HepG2 (cell line): Measurements from ENCODE around the gene TTC31. TPM values are rescaled to one million over a fixed set of nuclear protein-coding genes. Genes with fewer than 3 reads are reported as not detected.

ENCODE experiments used
- ADNP ChIP-seq: sonication (generic); formaldehyde crosslinking; IDR thresholded peaks from 2 replicates; pipeline ENCODE4 v1.4.0; 2020; ENCODE audit warnings: missing genetic modification reagents
- ASH2L ChIP-seq: fragments of 300-600, 200-600 bp; sonication (generic); IDR thresholded peaks from 2 replicates; pipeline ENCODE4 v1.7.0; 2017; ENCODE audit warnings: low read depth, mild to moderate bottlenecking, moderate library complexity, mixed read lengths, low read length; ENCODE audit not compliant: insufficient read length
- BCL6 ChIP-seq: IDR thresholded peaks from 2 replicates; pipeline ENCODE4 v1.6.1; 2016; ENCODE audit warnings: missing genetic modification reagents, missing compliant biosample characterization
- CCAR2 ChIP-seq: fragments of 200-400 bp; formaldehyde crosslinking; optimal IDR thresholded peaks from 2 replicates; pipeline ENCODE3; 2018; ENCODE audit warnings: low read depth, mild to moderate bottlenecking, low read length, moderate library complexity
- CENPX ChIP-seq: sonication (generic); formaldehyde crosslinking; IDR thresholded peaks from 2 replicates; pipeline ENCODE4 v1.9.0; 2021; ENCODE audit warnings: mild to moderate bottlenecking, missing genetic modification reagents, moderate library complexity
- CREB1 ChIP-seq, 2 experiments: fragments of 450-650 bp in 1 of 2; IDR thresholded peaks; 2 replicates each; pipeline ENCODE4 v1.6.1; 2016 to 2017; ENCODE audit warnings: control low read depth in 1 of 2, mild to moderate bottlenecking in 1 of 2, missing compliant biosample characterization in 1 of 2, missing genetic modification characterization in 1 of 2
- CREB3 ChIP-seq: sonication (generic); formaldehyde crosslinking; IDR thresholded peaks from 2 replicates; pipeline ENCODE4 v1.5.0; 2020; ENCODE audit warnings: missing genetic modification reagents
- CTCF ChIP-seq: sonication (generic); formaldehyde crosslinking; IDR thresholded peaks from 2 replicates; pipeline ENCODE4 v1.5.0; 2020; ENCODE audit warnings: mild to moderate bottlenecking, missing genetic modification reagents, moderate library complexity
- IRF1 ChIP-seq: sonication (generic); formaldehyde crosslinking; IDR thresholded peaks from 2 replicates; pipeline ENCODE4 v1.4.0; 2020; ENCODE audit warnings: low read depth, mild to moderate bottlenecking, missing genetic modification reagents
- IRF9 ChIP-seq: sonication (generic); formaldehyde crosslinking; IDR thresholded peaks from 2 replicates; pipeline ENCODE4 v1.8.0; 2022; ENCODE audit warnings: missing genetic modification reagents, mild to moderate bottlenecking, borderline replicate concordance
- KDM5B ChIP-seq: sonication (generic); formaldehyde crosslinking; IDR thresholded peaks from 2 replicates; pipeline ENCODE4 v1.4.0; 2020; ENCODE audit warnings: missing genetic modification reagents, mild to moderate bottlenecking, borderline replicate concordance
- MTF2 ChIP-seq: sonication (generic); formaldehyde crosslinking; IDR thresholded peaks from 2 replicates; pipeline ENCODE4 v1.5.0; 2020; ENCODE audit warnings: missing genetic modification reagents, borderline replicate concordance
- PAX8 ChIP-seq: sonication (generic); formaldehyde crosslinking; IDR thresholded peaks from 2 replicates; pipeline ENCODE4 v1.8.0; 2022; ENCODE audit warnings: mild to moderate bottlenecking, missing genetic modification reagents, borderline replicate concordance
- POGZ ChIP-seq: sonication (generic); formaldehyde crosslinking; IDR thresholded peaks from 2 replicates; pipeline ENCODE4 v1.4.0; 2020; ENCODE audit warnings: mild to moderate bottlenecking, missing genetic modification reagents
- SMARCE1 ChIP-seq: fragments of 450-650 bp; IDR thresholded peaks from 2 replicates; pipeline ENCODE4 v1.6.1; 2017; ENCODE audit warnings: borderline replicate concordance
- ZFX ChIP-seq: sonication (generic); formaldehyde crosslinking; IDR thresholded peaks from 2 replicates; pipeline ENCODE4 v1.4.0; 2020; ENCODE audit warnings: mild to moderate bottlenecking, low read depth, missing genetic modification reagents, moderate library complexity
- ZNF12 ChIP-seq: sonication (generic); formaldehyde crosslinking; IDR thresholded peaks from 2 replicates; pipeline ENCODE4 v1.5.0; 2020; ENCODE audit warnings: missing genetic modification reagents
- ZNF3 ChIP-seq: IDR thresholded peaks from 2 replicates; pipeline ENCODE4 v1.7.0; 2017; ENCODE audit warnings: inconsistent platforms
- ZNF350 ChIP-seq: sonication (generic); formaldehyde crosslinking; IDR thresholded peaks from 2 replicates; pipeline ENCODE4 v1.4.0; 2020; ENCODE audit warnings: mild to moderate bottlenecking, low read depth, missing genetic modification reagents, borderline replicate concordance
- ZNF44 ChIP-seq: sonication (generic); formaldehyde crosslinking; IDR thresholded peaks from 2 replicates; pipeline ENCODE4 v1.5.1; 2020; ENCODE audit warnings: mild to moderate bottlenecking, missing genetic modification reagents
- ZNF670 ChIP-seq: sonication (generic); formaldehyde crosslinking; IDR thresholded peaks from 2 replicates; pipeline ENCODE4 v1.8.0; 2022; ENCODE audit warnings: mild to moderate bottlenecking, missing genetic modification reagents, borderline replicate concordance
- ZNF704 ChIP-seq: sonication (generic); formaldehyde crosslinking; IDR thresholded peaks from 2 replicates; pipeline ENCODE4 v1.8.1; 2023; ENCODE audit warnings: mild to moderate bottlenecking, inconsistent platforms, moderate library complexity, missing genetic modification reagents, borderline replicate concordance
- ZNF850 ChIP-seq: sonication (generic); formaldehyde crosslinking; conservative IDR thresholded peaks from 2 replicates; pipeline ENCODE4 v1.9.0; 2021; ENCODE audit warnings: mild to moderate bottlenecking, missing genetic modification reagents
- polyA plus RNA-seq, 8 experiments: library from polyadenylated mRNA; depleted of rRNA in 3 of 8; stranded (reverse) in 7 of 8; unstranded in 1 of 8; fragments of >200 nt; fragmentation: Illumina TruSeq in 4 of 8; extraction: Trizol in 4 of 8; gene quantifications; 2 replicates each; pipeline versions ENCODE4 v1.2.1 to v1.2.3, GENCODE V29; 2011 to 2016; ENCODE audit warnings: low read depth in 4 of 8, missing spikeins in 1 of 8, mixed read lengths in 1 of 8; ENCODE audit not compliant: insufficient read depth in 1 of 8
- total RNA-seq, 5 experiments: library from RNA; depleted of rRNA; stranded (reverse); fragments of >200 nt; fragmentation: Illumina TruSeq; extraction: Trizol; gene quantifications; 2 replicates each; pipeline ENCODE4 v1.2.3, GENCODE V29; 2016; ENCODE audit warnings: low read depth in 1 of 5

Gene TTC31
- total and polyA plus RNA-seq, 2 of the 13 experiments (the other 11 are each of a cell fraction or from before 2014, with no cell fraction given), result 28.3 to 39.5 TPM

DNA sequence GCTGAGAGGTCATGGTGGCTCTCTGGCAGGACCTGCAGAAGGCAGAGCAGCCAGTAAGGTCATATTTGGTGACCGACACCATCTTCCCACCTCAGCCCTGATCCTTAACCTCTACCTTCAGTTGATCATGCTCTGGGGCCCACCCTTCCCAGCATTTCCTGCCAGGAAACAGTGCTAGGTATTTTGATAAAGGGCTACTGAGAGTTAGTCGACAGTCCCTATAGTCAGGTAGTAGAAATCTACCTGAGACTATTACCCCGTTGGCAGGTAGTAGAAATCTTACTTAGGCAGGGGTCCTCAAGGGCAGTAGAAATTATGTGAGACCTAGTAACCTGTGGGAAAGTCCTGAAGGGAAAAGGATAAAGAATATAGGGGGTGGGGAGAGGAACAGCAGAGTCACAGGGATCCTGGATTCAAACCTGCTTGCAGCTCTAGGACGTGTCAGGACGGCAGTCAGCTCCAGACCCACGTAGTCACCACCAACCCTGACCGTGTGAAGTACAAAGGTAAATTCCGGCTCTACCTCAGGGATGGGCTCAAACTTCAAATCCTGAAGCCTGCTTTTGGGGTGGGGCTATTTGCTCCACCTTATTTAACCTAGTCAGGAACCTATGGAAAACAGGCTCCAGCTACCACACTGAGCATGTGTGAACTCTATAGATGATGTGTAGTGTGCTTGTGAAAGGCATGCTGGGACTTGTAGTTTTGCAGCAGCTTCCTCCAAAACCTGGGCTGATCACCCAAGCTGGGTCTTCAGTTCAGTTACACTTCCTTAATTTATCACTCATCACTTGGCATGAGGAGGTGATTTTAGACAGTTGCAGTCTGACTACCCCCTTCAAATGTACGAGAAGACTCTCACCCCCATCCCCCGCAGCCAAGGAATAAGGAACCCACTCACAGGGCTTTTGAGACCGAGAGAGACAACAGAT is 43.1 kb downstream of the TTC31 start, which contains the start of gene DQX1 (continued):
- TF ChIP-seq BCL6 (CRISPR knock-in tag), result peak; percentile 39; the same call in 1 of the 2 replicates
- TF ChIP-seq ZNF3 (CRISPR knock-in tag), result no peak
- TF ChIP-seq CCAR2, result peak; percentile 56
- peak; percentile 47 for TF ChIP-seq ASH2L
- no peak for TF ChIP-seq PAX8 (CRISPR knock-in tag)
- no peak for TF ChIP-seq CTCF (CRISPR knock-in tag)
- TF ChIP-seq ZNF350 (CRISPR knock-in tag), result 0 out of 2 replicates have a peak, but pooled peaks have one; percentile 46
- no peak for TF ChIP-seq CREB3 (CRISPR knock-in tag)
- TF ChIP-seq ZNF12 (CRISPR knock-in tag), result no peak
- TF ChIP-seq CREB1 (IDR thresholded peaks at IDR 0.05), result peak; percentile 72
- TF ChIP-seq CREB1 (CRISPR knock-in tag; IDR thresholded peaks at IDR 0.05), result peak; percentile 95
- no peak for TF ChIP-seq MTF2 (CRISPR knock-in tag)
- TF ChIP-seq SMARCE1, result no peak
- no peak for TF ChIP-seq ADNP (CRISPR knock-in tag)
- peak; percentile 41; the same call in 1 of the 2 replicates for TF ChIP-seq ZNF670 (CRISPR knock-in tag)
- TF ChIP-seq IRF9 (CRISPR knock-in tag), result peak; percentile 46
- 0 out of 2 replicates have a peak, but pooled peaks have one; percentile 7 for TF ChIP-seq KDM5B (CRISPR knock-in tag)
- no peak for TF ChIP-seq ZFX
- TF ChIP-seq ZNF44, result no peak
- no peak for TF ChIP-seq IRF1 (CRISPR knock-in tag)
- TF ChIP-seq ZNF704, result no peak
- TF ChIP-seq POGZ (CRISPR knock-in tag), result 0 out of 2 replicates have a peak, but pooled peaks have one; percentile 17
- no peak for TF ChIP-seq ZNF850 (CRISPR knock-in tag)
- TF ChIP-seq CENPX (CRISPR knock-in tag), result no peak
